Activated T-cell treated with anti-CD3 and anti-CD28 coated beads for 4 hours (primary cell): Measurements from ENCODE around the gene MAN2A1.

Experiments used
- DNase-seq: peaks from one replicate; pipeline ENCODE4 v3.0.0-alpha.2; 2020

Gene MAN2A1

DNA sequence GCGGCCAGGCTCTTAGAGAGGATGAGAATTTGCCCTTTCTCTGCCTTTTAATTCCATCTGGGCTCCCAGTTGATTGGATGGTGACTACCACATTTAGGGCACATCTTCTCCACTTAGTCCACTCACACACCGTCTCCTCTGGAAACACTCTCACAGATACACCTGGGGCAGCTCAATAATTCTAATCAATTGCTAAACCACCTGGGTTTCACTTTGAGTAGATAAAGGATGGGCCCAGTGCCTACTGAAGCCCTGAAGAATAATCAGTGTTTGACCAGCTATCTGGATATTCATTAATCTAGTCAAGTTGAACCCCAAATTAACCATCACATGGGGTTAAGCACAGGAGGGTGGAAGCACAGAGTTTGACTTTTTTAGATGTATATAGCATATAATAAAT is 19.1 kb downstream of the MAN2A1 start:
- DNase-seq: no peak

DNA sequence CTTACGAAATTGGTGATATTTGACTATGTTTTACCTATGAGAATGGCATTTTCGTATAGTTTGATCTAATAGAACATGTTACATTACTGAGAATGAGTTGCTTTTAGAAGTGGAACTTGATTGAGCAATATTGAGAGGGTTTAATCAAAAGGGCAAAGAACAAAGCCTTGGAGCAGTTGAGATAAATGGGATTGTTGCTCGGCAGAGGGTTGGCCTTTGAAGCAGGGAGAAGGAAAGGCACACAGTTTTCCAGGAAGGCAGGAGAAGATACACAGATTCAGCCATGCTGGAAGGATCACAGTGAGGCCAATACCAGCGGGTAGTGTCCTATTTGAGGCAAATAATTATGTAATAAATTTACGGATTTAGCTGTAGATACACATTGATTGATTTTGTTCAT is 19.5 kb downstream of the MAN2A1 start:
- no peak for DNase-seq

DNA sequence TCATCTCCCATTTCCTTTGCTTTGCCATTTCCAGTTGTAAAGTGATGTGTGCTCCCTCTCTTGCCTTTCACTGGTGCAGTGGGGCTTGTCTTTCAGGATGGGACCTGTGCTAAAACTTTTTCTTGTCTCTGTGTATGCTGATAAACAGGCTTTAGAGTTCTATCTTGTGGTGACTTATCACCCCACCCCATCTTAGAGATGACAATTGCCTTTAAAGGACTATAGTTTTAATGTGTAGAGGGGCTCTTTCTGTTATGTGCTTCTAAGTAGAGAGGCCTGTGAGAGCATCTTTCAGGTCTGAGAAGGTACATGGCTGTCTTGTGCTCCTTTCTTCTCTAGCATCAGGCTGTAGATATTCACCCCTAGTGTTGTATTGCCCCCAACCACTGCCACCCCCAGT is 21.9 kb downstream of the MAN2A1 start:
- DNase-seq: no peak

DNA sequence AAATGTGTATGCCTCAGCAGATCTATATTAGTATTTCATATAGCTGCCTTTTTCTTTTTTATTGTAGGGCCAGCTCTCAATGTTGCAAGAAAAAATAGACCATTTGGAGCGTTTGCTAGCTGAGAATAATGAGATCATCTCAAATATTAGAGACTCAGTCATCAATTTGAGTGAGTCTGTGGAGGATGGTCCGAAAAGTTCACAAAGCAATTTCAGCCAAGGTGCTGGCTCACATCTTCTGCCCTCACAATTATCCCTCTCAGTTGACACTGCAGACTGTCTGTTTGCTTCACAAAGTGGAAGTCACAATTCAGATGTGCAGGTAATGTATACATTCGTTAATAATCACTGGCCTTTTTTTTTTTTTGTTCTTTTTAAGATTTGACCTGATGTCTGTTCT is 23.7 kb downstream of the MAN2A1 start:
- no peak for DNase-seq

DNA sequence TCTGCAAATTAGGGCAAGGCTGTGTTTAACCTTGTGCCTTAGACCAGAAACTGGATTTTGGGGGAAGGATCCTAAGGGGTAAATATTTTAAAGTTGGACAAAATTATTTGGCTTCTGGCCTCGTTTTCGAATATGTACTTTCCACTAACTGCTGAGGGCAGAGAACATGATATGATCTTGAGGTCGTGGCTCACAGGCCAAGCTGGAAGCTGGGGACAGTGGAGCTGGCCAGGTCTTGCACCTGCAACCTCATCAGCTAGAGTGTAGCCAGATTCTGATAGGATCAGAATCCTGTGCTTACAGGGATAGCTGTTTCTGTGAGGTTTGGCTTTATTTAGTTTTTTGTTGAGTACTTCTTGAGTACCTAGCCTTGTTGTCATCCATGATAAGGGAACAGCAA is 24.9 kb downstream of the MAN2A1 start:
- DNase-seq: no peak

DNA sequence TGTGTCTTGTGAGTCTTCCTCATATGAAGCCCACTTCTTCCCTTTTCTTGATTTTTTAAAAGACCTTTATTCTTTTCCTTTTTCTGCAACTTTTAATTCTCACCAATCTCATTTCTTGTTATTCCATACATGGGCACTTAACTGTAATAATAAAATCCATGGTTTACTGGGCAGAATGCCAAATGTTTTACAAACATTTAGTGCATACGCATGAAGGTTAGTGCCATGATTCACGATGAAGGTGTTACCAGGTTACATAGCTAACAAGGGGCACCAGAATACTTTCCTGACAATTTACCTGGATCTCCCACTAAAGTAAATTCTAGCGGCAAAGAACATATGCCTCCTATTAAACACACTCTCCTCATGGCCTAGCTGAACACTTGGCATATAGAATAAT is 28.5 kb downstream of the MAN2A1 start:
- no peak for DNase-seq

DNA sequence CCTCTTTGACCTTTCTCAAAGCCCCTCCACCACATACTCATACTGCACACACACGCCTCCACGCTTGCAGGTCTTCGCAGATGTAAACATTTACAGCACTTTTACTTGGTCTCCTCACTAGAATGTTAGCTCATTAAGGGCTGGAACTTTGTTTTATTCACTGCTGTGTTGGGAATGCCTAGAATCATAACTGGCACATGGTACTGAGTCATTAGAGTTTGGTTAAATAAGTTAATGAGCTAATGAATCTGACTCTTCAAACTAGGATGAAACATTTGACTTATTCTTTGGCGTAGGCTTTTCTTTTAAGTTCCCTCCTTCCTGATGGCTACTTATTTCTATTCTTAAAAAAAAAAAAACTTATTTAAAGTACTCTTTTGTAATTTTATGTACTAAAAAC is 28.9 kb downstream of the MAN2A1 start:
- DNase-seq: no peak

DNA sequence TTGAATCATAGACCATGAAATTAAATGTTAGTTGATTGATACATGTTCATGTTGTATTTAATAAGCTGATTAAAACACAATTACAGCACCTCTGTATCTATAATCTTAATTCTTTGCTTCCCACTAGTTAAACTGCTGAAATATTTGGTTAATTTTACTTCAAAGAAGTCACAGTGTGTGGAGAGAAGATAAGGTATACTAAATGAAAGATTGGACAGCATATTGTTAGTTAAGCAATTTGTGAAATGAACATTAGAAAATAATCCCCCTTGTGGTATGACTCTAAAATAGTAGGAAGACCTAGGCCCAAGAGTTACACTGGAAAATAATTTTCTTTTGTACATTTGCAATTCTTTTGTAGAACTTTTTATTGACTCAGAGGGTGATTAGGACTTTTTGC is 30.3 kb downstream of the MAN2A1 start:
- DNase-seq: no peak

DNA sequence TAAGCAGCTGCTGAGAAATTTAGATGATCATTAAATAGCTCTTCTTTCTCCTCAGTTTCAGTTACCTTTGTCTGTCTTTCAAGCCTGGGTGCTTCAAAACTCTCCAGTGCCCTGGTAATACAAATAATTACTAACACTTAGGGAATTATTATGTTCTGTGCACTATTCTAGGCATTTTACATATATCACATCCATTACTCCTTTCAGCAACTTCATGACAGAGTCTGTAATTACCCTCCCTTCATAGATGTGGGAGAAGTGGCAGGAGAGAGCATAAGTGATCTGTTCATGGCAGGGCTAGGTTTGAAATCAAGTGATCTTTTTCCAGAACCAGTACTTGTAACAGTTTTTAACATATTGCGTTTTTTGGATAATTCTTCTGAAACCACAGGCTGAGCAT is 32.0 kb downstream of the MAN2A1 start:
- no peak for DNase-seq

DNA sequence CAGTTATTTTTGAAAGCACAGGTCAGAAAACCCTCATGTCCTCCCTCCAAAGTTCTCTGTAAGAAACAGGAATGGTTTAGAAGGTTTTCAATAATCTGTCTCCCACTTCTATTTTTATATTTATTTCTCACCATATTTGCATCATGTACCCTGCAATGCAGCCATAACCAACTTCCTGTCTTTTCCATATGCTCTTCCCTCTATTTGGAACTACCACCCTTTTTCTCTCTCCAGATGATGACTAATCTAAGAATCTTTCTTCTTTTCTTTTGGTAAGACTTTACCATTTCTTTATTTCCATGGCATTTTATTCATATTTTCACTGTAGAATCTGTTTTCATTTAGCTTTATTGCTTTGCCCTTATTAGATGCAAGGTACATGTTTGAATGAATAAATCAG is 33.9 kb downstream of the MAN2A1 start:
- no peak for DNase-seq

DNA sequence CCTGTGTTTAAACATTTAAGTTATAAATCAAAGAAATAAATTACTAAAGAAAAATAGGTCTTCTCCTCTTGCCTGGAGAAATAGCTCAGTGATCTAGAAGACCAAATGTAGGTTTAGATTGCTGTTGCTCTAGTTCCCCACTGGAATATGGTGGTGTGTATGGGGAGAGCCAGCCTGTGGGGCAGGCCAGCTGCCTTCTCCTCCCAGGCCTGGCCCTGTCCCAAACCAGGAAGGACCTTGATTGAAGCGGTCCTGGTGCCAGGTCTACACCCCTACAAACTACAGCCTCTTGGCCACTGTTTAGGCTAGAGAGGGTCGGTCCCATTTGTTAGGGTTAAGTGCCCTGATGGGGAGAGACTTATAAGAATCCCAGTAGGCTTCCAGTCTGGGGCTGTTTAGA is 35.4 kb downstream of the MAN2A1 start:
- DNase-seq: no peak

DNA sequence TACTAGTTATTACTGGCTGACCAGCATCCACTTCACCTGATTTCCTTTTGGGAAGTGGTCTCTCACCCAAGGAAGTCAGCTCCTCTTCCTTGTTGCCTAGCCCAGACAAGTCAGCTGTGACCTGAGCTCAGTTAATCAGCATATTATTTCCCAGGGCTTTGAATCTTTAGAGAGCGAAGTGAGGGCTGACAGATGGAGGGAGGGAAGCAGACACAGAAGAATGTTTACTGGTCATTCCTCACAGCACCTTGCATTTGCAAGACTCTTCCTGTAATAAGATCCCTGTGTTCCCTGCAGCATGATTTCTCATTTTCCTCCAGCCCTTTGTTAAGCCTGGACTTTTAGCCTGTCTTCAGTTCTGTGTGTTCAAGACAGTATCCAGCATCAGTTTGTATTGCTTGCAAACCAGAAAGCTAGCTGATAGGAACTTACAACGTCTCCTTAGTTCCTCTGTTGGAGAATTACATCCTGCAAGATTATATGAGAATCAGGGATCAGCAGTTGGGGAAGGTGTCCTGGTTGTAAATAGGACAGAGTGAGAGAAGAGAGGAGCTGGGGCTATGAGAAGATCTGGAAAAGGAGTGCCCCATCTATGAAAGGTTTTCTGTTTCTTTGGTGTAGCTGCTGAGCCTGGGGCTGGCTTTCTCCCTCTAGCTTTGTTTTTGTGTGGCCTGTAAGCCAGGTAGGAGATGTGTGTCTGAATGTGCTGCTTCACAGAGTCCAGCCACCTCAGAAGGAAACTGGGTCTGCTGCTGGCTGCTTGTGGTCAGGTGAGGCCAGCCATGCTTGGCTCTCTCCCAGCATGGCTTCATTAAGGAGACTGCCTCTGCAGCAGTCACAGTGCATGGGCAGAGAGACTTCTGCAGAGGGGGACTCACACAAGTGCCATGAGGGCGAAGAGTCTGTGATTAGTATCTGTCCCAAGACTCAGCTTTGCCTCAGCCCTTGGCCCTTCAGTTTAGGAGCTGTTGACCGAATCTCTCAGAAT is 50.3 kb downstream of the MAN2A1 start:
- no peak for DNase-seq

DNA sequence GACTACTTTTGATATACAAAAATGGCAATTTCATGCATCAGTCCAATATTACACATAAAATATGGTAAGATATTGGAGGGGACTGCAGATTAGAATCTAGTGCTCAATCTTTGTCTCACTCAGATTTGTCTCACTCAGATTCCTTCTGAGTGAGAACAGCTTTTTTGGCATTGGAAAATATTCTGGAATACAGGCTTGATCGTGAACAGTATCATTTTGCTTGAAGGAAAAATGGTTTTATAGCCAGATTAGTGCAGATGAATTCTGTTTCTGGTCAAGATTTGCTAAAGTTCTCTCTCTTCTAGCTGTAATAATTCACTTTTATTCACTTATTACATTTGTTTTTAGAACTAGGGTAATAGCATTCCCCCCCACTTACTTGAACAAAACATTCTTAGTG is 51.2 kb downstream of the MAN2A1 start:
- DNase-seq: no peak

DNA sequence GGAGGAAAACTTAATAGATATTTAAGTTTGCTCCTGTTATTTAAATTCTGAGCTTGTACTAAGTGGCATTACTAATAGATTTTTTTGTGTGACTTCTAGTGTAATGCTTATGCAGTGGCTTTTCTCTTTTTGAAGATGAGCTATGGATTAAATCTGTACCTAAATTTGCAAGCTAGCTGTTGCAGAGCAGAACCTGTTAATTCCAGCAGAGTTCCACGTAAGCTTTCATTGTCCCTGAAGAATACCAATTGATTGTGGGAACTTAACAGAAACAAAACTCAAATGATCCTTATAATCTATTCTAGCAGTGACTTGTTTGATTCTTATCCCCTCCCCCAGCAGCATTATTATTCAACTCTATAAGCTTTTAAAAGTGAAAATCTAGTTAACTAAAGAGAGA is 51.7 kb downstream of the MAN2A1 start:
- DNase-seq: no peak

DNA sequence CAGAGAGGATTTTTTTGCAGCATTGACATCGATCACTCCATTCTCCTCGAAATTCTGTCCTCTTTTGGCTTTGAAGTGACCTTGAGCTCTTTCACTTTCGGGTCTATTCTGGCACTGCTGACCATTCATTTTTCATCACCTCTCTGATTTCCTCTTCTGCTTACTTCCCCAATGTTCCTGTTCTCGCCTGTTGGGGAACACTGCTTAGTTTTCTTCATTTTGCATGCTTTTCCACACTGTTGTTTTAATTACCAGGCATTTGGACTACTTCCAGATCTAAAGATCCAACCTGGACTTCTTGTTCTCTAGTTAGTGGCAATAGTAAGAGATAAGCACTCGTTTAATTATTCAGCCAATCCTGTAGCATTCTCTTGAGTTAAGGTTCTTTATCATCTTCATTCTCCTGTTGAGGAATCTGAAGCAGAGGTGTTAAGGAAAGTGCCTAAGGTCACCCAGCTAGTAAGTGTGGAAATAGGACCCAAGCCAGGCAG is 53.4 kb downstream of the MAN2A1 start:
- DNase-seq: no peak

DNA sequence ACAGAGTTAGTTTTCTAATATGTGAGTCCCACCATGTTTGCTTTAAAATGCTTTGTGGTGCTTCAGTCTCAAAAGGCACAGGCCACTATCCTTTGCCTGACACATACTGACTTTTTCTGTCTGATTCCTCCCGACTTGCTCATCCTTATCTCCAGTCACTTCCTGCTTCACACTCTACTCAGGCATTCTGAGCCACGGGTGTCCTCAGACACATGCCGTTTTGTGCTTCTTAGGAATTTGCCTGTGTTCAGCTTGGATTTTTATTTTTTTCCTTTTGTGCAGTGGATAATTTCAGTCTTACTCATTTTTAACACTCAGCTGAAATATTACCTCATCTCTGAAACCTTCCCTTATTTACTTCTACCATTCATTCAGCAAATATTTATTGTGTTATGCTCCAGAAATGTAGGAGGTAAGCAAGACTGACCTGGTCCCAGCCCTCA is 54.1 kb downstream of the MAN2A1 start:
- DNase-seq: no peak

DNA sequence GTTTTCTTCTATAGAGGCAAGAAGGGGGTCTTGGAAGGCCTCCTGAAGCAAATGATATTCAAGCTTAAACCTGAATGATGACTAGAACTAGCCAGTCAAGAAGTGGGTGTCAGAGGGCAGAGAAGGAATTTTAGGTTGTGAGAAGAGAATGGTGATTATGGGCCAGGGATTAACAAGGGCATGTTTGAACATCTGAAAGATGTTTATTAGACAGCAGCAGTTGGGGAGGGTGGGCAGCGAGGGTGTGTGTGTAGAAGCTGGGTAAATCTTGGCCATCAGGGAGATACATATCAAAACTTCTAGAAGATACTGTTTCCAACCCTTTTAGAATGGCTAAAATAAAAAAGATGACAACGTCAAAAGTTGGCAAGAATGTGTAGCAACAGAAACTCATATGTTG is 54.5 kb downstream of the MAN2A1 start:
- no peak for DNase-seq

DNA sequence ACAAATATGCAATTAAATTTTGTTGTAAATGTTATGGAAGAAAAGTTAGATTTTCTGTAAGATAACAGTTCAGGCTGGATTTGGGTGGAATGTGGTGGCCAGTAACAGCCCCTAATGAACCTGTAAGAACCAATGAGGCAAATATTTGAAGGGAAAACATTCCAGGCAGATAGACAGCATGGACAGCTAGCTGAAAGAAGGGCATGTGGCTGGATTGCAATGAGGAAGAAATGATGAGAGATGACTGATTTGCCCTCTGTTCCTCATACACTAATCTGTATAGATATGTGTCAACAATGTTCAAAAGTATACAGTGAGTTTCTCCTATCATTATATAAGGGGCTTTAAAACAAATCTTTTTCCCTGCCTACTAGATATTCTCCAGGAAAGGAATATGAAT is 58.8 kb downstream of the MAN2A1 start:
- DNase-seq: no peak

DNA sequence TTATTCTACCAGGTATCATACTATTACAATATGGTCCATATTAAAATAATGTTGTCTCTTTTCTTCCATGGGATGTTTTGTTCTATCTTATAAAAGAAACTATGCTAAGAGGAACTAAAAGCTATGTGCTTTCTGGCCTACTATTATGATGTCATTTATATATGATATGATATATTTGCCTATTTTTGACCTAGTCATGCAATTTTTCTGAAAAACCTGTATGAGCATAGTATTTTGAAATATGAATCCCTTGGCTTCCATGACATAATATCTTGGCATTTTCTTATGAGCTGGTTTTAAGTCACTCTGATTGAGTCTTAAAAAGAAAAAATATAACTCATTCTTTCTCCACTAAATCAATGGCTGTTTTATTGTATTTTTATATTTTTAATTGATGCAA is 60.7 kb downstream of the MAN2A1 start:
- DNase-seq: no peak

DNA sequence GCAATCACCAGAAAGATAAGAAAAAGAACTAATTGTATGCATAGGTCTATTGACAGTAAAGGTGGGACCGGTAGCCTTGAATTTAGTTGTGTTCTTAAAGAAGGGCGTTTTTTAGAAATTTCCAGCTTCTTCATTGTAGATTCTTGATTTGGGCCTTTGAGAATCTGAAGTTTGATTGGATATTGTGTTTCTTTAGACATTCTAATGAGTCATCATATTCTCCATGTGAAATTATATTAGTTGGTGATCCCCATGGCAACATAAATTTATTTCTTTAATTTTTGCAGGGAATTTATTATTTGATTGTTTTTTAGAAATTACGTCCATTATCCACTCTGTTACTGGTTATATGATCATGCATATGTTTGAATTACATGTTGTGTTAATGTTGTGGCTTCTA is 63.6 kb downstream of the MAN2A1 start:
- DNase-seq: no peak

DNA sequence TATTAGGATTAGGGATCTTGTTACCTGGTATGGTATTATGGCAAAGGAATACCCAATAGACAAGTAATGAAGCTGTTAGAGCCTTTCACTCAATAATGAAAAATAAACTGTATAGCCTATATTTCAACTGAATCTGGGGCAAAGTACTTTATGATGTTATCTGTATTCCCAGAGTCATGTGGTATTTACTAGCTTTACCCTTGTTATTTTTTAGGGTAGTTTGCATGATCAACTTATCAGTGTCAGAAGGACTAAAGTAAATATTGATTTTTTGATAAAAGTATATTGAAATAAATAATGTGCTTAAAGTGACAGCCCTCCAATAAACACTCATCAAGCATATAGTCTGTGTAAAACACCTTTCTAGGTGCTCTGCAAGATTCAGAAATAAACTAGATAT is 64.6 kb downstream of the MAN2A1 start:
- no peak for DNase-seq

DNA sequence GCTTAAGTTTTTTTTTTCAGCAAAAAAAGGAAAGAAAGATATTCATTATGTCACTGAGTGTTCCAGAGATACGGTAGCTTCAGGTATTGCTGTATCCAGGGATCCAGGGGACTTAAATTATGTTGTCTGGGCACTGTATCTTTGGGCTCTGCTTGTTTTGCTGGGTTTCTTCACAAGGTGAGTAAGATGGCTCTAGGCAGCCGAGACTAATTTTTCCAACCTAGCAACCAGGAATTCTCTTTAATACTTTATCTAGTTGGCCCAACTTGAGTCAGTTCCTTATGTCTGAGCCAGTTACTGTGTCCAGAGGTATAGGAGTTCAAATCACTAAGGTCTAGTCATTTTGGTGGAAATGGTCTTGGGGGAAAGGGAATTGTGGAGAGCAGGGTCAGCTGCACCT is 66.0 kb downstream of the MAN2A1 start:
- DNase-seq: no peak

DNA sequence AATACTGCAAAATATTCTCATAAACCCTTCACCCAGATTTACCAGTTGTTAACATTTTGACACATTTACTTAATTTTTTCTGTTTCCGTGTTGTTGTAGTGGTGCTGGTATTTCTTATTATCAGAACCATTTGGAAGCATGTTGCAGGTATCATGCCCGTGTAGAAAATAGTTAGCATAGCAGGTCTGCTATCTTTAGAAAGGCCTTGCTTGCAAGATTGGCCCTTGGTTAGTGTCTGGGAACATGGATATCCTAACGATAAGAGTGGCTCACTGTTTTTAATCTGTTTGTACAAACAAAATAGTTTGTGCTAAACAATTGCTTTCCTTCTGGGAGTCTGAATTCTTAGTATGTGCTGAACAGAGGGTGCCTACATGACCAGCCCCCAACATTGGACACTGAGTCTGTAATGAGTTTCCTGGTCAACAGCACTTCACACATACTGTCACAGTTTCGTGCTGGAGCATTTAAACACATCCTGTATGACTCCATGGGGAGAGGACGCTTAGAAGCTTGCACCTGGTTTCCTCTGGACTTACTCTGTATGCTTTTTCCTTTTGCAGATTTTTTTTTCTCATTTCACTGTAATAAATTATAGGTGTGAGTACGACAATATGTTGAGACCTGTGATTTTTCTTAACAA is 66.9 kb downstream of the MAN2A1 start:
- DNase-seq: no peak

DNA sequence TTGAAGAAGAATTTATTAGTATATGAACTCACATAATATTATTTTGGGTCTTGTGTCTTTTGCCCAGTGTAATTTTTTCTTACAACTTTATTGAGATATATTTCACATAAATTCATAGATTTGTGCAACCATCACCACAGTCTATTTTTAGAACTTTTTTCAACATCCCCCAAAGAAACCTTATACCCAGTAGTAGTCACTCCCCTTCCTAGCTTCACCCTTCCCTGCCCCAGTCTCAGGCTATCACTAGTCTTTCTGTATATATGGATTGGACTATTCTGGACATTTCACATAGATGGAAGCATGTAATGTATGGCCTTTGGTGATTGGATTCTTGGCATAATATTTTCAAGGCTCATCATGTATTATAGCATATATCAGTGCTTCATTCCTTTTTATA is 67.8 kb downstream of the MAN2A1 start:
- no peak for DNase-seq
